HCT116 (cell line): ENCODE results near the gene MSI2. TPM values are rescaled to one million over a fixed set of nuclear protein-coding genes. Genes with fewer than 3 reads are reported as not detected.

Source experiments
- ATAC-seq: fragments of 200-7000 bp; cut with Tn5 transposase; 2 replicates; pipeline ENCODE4 v1.9.1; 2020; ENCODE audit warnings: mild to moderate bottlenecking, moderate library complexity
- BruUV-seq: library from RNA; stranded (reverse); fragments of 400-500 nt; replicated peaks from 2 replicates; lab custom pipeline; 2021; lab: Mats Ljungman, UMichigan
- CTCF ChIA-PET: fragments of 300-600 bp; sonication (Branson Sonifier 250); formaldehyde crosslinking; loops from one replicate; lab custom pipeline; 2021; ENCODE audit warnings: antibody characterized with exemption; lab: Charles Lee
- POLR2A ChIA-PET: fragments of 300-600, 350-600 bp; sonication (Branson Sonifier 250); formaldehyde crosslinking; loops from one replicate; lab custom pipeline; 2021; ENCODE audit warnings: antibody characterized with exemption; lab: Charles Lee
- RAD21 ChIA-PET, 2 experiments: fragments of 300-600 bp; sonication (Branson Sonifier 250); formaldehyde crosslinking; loops; one replicate each; lab custom pipeline; 2023; ENCODE audit warnings: low total read pairs in 2 of 2; ENCODE audit not compliant: uncharacterized antibody in 2 of 2, unreplicated experiment in 2 of 2, low non-redundant PET in 1 of 2; lab: Charles Lee
- DNase-seq: peaks from one replicate; pipeline ENCODE4 v3.0.0-alpha.2; 2010; ENCODE audit warnings: low read depth, low spot score
- H2AFZ ChIP-seq: fragments of 200-600 bp; shearing (Covaris generic), sonication (generic); 2 replicates; pipeline ENCODE4 v1.6.1; 2017; ENCODE audit warnings: low read depth, mixed run types, mixed read lengths, antibody characterized with exemption, low read length; ENCODE audit not compliant: poor library complexity, severe bottlenecking
- H3K27ac ChIP-seq: 2 replicates; pipeline ENCODE4 v1.5.1; 2012; ENCODE audit warnings: low read depth, low read length
- H3K27me3 ChIP-seq: fragments of 200-600 bp; sonication (generic); 2 replicates; pipeline ENCODE4 v1.6.1; 2016; ENCODE audit warnings: mixed run types, low read length, mixed read lengths; ENCODE audit not compliant: insufficient read depth
- H3K36me3 ChIP-seq, 2 experiments: fragments of 200-500 bp in 1 of 2; fragments of 200-600 bp in 1 of 2; sonication (Bioruptor generic) in 1 of 2; sonication (generic) in 1 of 2; 2 replicates each; pipeline versions ENCODE4 v1.5.1 to v1.6.1; 2014 to 2016; ENCODE audit warnings: low read length in 2 of 2, inconsistent platforms in 1 of 2, mixed read lengths in 1 of 2, mixed run types in 1 of 2; ENCODE audit not compliant: insufficient read depth in 2 of 2, control insufficient read depth in 1 of 2
- H3K4me1 ChIP-seq, 2 experiments: fragments of 200-600 bp in 1 of 2; sonication (generic) in 1 of 2; 2 replicates each; pipeline versions ENCODE4 v1.5.1 to v1.6.1; 2012 to 2017; ENCODE audit warnings: low read length in 2 of 2, inconsistent platforms in 1 of 2, mild to moderate bottlenecking in 1 of 2, mixed read lengths in 1 of 2, mixed run types in 1 of 2, moderate library complexity in 1 of 2; ENCODE audit not compliant: insufficient read depth in 2 of 2, control insufficient read depth in 1 of 2
- H3K4me2 ChIP-seq: fragments of 200-600 bp; sonication (generic); 2 replicates; pipeline ENCODE4 v1.6.1; 2017; ENCODE audit warnings: mixed run types, low read length, mixed read lengths
- H3K4me3 ChIP-seq, 2 experiments: fragments of 200-600 bp in 1 of 2; sonication (generic) in 1 of 2; replicated peaks in 1 of 2; 2 replicates each; pipeline ENCODE4 v1.5.1; 2011 to 2016; ENCODE audit warnings: low read length in 2 of 2, control low read depth in 1 of 2, low read depth in 1 of 2, mild to moderate bottlenecking in 1 of 2, mixed read lengths in 1 of 2, mixed run types in 1 of 2
- H3K79me2 ChIP-seq: fragments of 200-600 bp; sonication (generic); 2 replicates; pipeline ENCODE4 v1.6.1; 2017; ENCODE audit warnings: mild to moderate bottlenecking, mixed run types, low read length, moderate library complexity, mixed read lengths; ENCODE audit not compliant: insufficient read depth
- H3K9ac ChIP-seq: fragments of 200-600 bp; sonication (generic); 2 replicates; pipeline ENCODE4 v1.6.1; 2016; ENCODE audit warnings: low read length, mixed read lengths
- H3K9me2 ChIP-seq: fragments of 200-600 bp; sonication (generic), shearing (Covaris generic); 2 replicates; pipeline ENCODE4 v1.6.1; 2017; ENCODE audit warnings: mixed run types, mild to moderate bottlenecking, moderate library complexity; ENCODE audit not compliant: insufficient read depth
- H3K9me3 ChIP-seq, 2 experiments: fragments of 200-500 bp in 1 of 2; fragments of 200-600 bp in 1 of 2; sonication (Bioruptor generic) in 1 of 2; sonication (generic) in 1 of 2; 2 replicates each; pipeline ENCODE4 v1.6.1; 2014 to 2017; ENCODE audit warnings: low read length in 2 of 2, mixed read lengths in 2 of 2, inconsistent platforms in 1 of 2, low read depth in 1 of 2, mild to moderate bottlenecking in 1 of 2, mixed run types in 1 of 2, moderate library complexity in 1 of 2; ENCODE audit not compliant: control insufficient read depth in 1 of 2, insufficient read depth in 1 of 2
- H4K20me1 ChIP-seq: fragments of 200-600 bp; sonication (generic), shearing (Covaris generic); 2 replicates; pipeline ENCODE4 v1.6.1; 2017; ENCODE audit warnings: mixed run types, mild to moderate bottlenecking, moderate library complexity; ENCODE audit not compliant: insufficient read depth
- CEBPB ChIP-seq: IDR thresholded peaks from 2 replicates; pipeline ENCODE4 v1.6.1; 2012; ENCODE audit warnings: low read depth
- EGR1 ChIP-seq: IDR thresholded peaks from 2 replicates; pipeline ENCODE4 v1.6.1; 2012; ENCODE audit warnings: low read depth
- EZH2 ChIP-seq: fragments of 200-600 bp; sonication (generic); IDR thresholded peaks from 2 replicates; pipeline ENCODE4 v1.6.1; 2017; ENCODE audit warnings: antibody characterized with exemption, mixed run types
- POLR2A ChIP-seq: IDR thresholded peaks from 2 replicates; pipeline ENCODE4 v1.7.0; 2011; ENCODE audit warnings: borderline replicate concordance; ENCODE audit not compliant: insufficient read depth, insufficient read length; ENCODE audit errors: extremely low read depth
- POLR2AphosphoS5 ChIP-seq: IDR thresholded peaks from 2 replicates; pipeline ENCODE4 v1.6.1; 2011; ENCODE audit warnings: mild to moderate bottlenecking, low read depth, low read length, moderate library complexity
- SRF ChIP-seq: IDR thresholded peaks from 2 replicates; pipeline ENCODE4 v1.6.1; 2012; ENCODE audit warnings: low read depth
- YY1 ChIP-seq: IDR thresholded peaks from 2 replicates; pipeline ENCODE4 v1.6.1; 2011; ENCODE audit warnings: low read length, low read depth, moderate library complexity, mild to moderate bottlenecking; ENCODE audit not compliant: insufficient replicate concordance; ENCODE audit errors: extremely low read depth
- ZNF274 ChIP-seq: fragments of 200-500 bp; sonication (Bioruptor generic); IDR thresholded peaks from 2 replicates; pipeline ENCODE4 v1.6.1; 2014; ENCODE audit warnings: mild to moderate bottlenecking, low read depth, low read length, inconsistent platforms
- intact Hi-C: fragments of 100-400 bp; cut with micrococcal nuclease; formaldehyde crosslinking; loops from 2 replicates; pipeline ENCODE4 v1.10.0; 2022
- total RNA-seq: library from RNA; stranded (reverse); gene quantifications from one replicate; pipeline ENCODE4 v1.2.1, GENCODE V29; 2021; ENCODE audit not compliant: unreplicated experiment
- TF ChIP-seq, protein P1 (sequence below): IDR thresholded peaks from 2 replicates; pipeline ENCODE4 v1.6.1; 2012
- TF ChIP-seq, protein P2 (sequence below): IDR thresholded peaks from 2 replicates; pipeline ENCODE4 v1.6.1; 2012; ENCODE audit warnings: low read depth

Gene MSI2
- total RNA-seq, 1 experiment from 2014 or later, result 137 TPM

- POLR2A ChIA-PET, result interaction anchor here (0.6 kb wide), 1 partner anchor 93 kb away, joined by 3 read pairs; no protein-coding TSS in a partner anchor
- no TSS peak for BruUV-seq
- H3K4me3 ChIP-seq, result no peak overlapping the region
- no peak for ATAC-seq
- CTCF ChIA-PET, result interaction anchor here (1.2 kb wide), 1 partner anchor 9 kb away, joined by 7 read pairs; no protein-coding TSS in a partner anchor
- no peak overlapping the region for H2AFZ ChIP-seq
- H3K79me2 ChIP-seq, result no peaks in the 10 kb centered on the region
- no peak for TF ChIP-seq CEBPB
- TF ChIP-seq POLR2A, result no peak
- TF ChIP-seq POLR2AphosphoS5, result no peak
- TF ChIP-seq EGR1, result no peak
- TF ChIP-seq, protein P1, sequence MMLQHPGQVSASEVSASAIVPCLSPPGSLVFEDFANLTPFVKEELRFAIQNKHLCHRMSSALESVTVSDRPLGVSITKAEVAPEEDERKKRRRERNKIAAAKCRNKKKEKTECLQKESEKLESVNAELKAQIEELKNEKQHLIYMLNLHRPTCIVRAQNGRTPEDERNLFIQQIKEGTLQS, result no peak
- no peak for TF ChIP-seq SRF
- no peak for TF ChIP-seq YY1
- TF ChIP-seq ZNF274, result no peak
- TF ChIP-seq, protein P2, sequence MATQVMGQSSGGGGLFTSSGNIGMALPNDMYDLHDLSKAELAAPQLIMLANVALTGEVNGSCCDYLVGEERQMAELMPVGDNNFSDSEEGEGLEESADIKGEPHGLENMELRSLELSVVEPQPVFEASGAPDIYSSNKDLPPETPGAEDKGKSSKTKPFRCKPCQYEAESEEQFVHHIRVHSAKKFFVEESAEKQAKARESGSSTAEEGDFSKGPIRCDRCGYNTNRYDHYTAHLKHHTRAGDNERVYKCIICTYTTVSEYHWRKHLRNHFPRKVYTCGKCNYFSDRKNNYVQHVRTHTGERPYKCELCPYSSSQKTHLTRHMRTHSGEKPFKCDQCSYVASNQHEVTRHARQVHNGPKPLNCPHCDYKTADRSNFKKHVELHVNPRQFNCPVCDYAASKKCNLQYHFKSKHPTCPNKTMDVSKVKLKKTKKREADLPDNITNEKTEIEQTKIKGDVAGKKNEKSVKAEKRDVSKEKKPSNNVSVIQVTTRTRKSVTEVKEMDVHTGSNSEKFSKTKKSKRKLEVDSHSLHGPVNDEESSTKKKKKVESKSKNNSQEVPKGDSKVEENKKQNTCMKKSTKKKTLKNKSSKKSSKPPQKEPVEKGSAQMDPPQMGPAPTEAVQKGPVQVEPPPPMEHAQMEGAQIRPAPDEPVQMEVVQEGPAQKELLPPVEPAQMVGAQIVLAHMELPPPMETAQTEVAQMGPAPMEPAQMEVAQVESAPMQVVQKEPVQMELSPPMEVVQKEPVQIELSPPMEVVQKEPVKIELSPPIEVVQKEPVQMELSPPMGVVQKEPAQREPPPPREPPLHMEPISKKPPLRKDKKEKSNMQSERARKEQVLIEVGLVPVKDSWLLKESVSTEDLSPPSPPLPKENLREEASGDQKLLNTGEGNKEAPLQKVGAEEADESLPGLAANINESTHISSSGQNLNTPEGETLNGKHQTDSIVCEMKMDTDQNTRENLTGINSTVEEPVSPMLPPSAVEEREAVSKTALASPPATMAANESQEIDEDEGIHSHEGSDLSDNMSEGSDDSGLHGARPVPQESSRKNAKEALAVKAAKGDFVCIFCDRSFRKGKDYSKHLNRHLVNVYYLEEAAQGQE, result no peak
- TF ChIP-seq EZH2, result no peak
- TF ChIP-seq, all 23 proteins: peak for 0
- RAD21 ChIA-PET, result no interaction called here
- Histone ChIP-seq H4K20me1 (peaks cover 5% of the 10 kb centered on the region; the same call in 1 of the 2 replicates), H3K9ac (no peak overlapping the region), H3K9me2 (no peaks in the 10 kb centered on the region), H3K9me3 (no peaks in the 10 kb centered on the region), H3K27ac (no peak overlapping the region), H3K36me3 (no peaks in the 10 kb centered on the region), H3K4me2 (no peak overlapping the region), H3K27me3 (no peaks in the 10 kb centered on the region), H3K4me1 (0 out of 4 replicates have a peak, but pooled peaks cover 2 to 8% of the 10 kb centered on the region in 2 experiments)
- intact Hi-C loops, result no loop called here
- no peak for DNase-seq
These were observed 249.8 kb downstream of the MSI2 start for GRCh38 chr17:57505841-57506773.
